NCI-H2107 (cell line): ENCODE data around the gene B4GAT1.

Source experiments
- DNase-seq: peaks from one replicate; lab custom pipeline; 2025; lab: John Stamatoyannopoulos, UW

B4GAT1 gene

DNA sequence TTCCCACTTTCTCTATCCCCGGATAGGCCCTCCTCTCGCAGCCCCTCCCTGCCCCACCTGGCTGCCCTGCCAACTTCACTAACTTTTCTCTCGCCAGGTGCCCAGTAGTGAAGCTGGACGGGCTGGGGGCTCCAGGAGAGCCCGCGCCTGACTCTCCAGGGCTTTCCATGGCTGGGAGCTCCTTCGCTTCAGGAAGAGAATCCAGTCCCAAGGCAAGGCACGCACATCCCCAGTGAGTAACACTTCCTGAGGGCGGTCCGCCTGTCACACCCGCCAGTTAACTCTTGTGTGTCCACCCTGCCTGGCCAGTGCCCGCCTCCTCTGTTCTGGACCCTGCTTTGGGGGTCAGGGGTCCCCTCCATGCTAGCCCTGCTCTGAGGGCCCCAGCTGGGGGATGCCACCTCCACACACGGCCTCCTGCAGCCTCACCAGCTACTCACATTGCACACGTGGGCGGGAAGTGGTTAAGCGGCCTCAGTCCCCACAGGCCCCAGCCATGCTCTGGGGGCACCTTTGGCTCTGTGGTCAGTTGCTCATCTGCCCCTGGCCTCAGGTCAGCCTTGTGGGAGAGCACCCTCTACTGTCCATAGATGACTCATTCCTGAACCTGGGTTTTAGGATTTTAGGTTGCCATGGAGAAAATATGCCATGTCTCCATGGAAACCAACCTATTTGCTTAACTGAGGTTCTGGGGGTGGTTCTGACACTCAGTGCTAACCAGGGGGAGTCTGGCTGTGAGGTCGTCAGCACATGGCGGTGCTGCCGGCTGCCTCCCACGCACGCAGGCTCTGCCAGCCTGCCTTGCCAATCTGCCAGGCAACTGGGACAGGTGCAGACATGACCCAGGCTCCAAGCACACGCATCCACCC lies 11.0 kb downstream of the B4GAT1 start, which contains the start of gene RIN1:
RIN1 (minus strand) TSS at position 201 of the 869 bp plus-strand sequence; CDS start at position 169, 32 bp downstream.
- no peak for DNase-seq

DNA sequence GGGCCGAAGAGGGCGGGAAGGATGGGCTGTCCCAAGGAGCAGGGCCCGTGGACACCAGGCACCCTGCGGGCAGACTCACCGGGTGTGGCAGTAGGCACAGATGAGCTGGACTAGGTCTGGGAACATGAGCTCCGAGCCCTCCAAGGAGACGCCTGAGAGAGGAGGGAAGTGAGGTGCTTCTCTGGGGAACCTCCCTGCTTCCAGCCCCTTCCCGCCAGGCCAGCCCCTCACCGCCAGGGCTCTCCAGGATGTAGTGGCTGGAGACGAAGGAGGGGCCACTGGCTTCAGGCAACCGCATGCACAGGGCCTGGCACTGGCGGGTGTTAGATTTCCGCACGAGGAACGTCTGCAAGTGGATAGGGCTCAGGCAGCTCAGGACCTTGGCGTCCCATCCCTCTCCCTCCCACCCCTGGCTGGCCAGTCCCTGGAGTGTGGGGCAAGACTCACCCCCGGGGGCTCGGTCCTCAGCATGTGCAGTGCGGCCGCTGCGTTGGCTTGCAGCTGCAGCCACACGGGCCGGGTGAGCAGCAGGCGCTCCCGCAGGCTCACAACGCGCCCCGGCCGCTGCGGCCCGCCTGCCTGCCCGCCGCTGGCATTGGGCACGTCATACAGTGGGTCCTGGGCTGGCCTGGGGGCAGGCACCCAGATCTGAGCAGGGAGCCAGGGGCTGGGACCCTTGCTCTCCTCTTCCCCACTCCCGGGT lies 11.7 kb downstream of the B4GAT1 start:
- DNase-seq = no peak

DNA sequence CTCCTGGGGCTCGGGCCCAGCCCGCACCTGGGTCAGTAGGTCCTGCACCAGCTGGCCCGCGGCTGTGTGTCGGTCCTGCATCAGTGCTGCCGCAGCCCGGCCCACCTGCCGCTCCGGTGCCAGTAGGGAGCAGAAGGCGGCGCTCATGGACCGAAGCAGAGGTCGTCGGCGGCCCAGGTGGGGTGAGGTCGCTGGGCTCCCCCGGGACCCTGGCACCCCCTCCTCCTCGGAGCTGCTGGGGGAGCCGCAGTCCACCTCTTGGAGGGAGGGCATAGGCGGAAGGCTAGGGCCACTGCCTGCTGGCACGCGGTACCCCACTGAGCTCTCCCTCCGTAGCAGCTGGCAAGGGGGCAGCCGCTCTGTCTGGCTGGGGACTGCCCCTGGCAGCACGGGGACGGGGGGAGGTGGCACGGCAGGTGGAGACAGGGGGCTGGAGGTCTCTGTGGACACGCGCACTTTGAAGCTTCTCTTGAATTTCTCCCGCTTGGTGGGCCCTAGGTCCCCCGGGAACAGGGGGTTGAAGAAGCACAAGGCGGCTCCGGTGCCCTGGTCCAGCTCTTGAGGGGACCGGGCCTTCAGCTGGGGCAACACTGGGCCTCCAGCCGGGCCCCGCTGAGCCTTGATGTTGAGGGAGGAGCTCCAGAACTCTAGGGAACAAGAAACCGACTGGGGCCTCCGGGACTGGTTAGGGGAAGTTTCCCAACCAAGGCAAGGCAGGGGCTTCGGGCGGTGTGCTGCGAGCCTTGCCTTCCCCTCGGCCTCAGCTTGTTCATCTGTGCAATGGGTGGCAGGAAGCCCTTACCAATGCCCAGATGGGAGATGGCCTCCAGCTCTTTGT lies 12.6 kb downstream of the B4GAT1 start:
- no peak for DNase-seq

DNA sequence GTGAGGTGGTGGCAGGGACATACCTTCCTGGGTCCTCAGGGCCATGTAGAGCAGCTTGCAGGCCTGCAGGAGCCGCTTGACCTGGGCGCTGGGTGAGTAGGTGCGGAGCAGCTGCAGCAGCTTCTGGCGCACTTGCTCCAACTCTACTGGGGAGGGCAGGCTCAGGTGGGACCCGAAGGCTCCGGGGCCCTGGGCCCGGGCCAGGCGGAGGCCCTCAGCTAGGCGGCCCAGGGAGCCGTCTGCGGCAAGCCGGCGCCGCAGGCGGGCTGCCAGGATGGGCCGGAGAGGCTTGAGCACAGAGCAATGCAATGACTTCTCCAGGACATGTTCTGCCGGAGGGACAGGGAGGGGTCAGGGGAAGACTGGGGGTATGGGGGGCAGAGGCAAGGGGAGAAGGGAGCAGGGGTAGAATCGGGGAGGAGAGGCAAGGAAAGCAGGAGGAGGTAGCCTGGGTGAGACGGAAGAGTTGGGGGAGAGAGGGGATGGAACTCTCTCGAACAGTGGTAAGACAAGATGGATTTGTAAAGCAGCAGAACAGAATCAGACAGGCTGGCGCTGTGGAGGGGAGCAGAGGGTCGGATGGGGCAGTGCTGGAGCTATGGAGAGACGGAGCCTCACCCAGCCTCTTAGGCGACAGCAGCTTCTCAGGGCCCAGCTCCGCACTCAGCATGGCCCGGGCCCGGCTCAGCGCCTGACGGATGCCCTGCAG lies 13.4 kb downstream of the B4GAT1 start:
- DNase-seq = no peak

DNA sequence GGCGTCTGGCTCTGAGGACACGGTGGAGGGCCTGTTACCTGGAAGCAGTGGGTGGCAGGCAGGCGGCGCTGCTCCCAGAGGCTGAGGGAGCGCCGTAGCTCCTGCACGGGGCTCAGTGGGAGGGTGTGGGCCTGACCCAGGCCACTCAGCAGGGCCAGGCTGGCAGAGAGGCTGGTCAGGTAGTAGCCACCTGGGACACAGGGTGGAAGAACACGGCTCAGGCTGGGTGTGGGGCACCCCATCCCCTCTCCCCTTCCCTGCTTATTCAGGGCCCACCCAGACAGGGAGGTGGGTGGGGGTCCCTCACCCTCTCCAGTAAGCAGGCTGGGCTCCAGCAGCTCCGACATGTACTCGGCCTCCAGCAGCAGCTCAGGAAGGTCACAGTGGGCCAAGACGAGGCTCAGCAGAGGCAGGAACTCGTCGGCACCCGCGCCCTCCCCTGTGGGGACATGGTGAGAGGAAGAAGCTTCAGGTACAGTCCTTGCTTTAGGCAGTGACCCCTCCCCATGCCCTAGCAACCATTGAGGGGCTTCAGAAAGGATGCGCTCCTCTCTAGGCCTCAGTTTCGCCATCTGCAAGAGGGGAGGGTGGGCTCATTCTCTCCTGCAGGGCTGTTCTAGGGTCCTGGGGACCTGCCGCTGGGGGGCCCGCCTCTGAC lies 14.1 kb downstream of the B4GAT1 start:
- DNase-seq = no peak

DNA sequence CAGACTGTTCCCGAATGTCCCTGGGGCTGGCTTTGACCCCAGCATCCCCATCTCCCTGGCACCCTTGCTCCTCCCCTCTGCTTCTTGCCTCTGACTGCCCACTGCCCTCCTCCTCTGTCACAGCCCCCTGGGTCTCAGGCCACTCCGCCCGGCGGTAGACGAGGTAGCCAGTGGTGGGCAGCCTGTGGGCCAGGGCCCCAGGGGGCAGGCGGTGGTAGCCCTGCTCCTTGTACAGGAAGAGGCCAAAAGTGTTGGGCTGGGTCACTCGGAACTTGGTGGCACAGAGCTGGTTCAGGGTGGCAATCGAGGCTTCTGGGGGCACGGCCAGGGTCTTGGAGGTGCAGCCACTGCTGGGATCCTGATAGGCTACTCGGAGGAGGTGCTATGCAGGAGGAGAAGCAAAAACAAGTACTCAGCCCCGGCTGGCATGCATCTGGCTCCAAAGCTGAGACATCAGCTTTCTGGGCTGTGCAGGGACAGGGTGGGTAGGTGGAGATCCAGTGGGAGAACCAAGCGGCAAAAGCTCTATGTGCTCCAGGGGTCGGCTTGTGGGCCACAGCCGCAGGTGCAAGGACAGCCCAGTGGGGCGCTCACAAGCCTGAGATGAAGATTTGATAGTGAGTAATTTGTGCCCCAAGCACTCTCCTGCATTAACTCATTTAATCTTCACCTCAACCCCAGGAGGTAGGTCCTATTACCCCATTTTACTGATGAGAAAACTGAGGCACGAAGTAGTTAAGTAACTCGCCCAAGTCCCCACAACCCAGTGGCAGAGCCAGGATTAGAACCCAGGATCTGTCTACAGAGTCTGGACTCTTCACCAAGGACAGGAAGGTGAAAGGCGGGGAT lies 14.8 kb downstream of the B4GAT1 start:
- no peak for DNase-seq

DNA sequence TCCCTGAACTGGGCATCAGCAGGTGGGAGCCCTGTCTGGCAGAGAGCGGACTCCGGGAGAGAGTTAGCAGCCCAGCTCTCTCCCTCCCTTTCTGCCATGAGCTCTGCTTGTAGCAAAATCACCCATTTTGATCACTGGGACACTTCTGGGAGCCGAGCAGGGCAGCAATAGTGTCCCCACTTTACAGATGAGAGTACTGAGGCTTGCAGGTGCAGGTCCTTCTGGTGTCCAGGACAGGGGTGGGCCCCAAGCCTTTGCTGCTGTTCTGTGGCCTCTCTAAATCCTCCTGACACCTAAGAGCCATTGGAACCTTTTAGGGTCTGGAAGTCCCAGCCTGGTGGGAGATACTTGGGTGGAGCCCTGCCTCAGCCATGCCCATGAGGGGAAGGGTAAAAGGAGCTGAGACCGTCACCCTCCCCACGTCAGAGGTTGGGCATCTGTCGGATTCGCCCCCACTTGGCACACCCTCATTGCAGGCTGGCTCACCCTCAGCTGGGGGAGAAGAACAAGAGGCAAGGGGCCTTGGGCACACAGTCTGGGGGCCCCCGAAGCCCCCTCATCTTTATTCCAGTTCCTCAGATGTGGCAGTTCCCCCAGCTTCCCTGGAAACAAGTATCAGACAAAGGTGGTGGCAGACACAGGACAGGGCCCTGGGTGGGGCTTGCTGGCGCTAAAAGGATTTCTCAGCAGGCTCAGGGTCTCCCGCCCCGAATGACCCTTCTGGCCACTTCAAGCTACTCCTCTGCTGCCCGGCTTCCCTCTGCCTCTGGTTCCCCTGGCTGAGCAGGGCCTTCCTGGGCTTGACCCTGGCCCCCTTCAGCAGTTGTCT lies 15.7 kb downstream of the B4GAT1 start:
- no peak for DNase-seq

DNA sequence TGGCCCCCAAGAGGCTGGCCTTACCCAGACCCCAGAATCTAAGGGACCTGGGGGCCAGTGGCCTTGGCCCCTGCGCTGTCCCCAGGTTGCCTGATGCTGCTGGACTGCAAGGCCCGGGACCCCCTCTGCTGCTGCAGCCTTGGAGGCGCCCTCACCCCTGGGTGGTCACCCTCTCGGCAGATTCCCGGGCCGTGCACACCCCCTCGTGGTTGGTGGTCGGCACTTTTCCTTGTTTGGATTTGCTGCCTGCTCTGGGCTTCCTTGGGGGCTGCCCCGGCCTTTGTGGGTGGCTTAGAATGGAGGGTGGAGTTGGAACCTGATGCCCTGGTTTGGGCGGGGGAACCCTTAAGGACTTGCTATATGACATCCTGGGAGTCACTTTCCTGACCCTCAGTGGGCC lies 16.5 kb downstream of the B4GAT1 start:
- DNase-seq = no peak

DNA sequence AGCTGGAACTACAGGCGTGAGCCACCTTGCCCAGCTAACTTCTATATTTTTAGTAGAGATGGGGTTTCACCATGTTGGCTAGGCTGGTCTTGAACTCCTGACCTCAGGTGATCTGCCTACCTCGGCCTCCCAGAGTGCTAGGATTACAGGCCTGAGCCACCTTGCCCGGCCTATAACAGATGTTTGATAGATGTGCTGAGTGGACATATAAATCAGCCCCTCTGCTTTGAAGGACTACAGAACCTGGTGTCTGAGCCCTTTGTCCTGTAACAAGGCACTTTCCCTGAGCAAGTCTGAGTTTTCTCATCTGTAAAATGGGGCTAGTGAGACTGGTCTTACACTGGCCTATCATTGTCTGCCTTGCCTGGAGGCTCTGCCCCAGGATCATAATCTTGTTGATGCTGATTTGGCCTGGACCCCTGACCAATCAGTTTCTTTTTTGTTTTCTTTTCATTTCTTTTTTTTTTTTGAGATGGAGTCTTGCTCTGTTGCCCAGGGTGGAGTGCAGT lies 18.2 kb downstream of the B4GAT1 start:
- no peak for DNase-seq

DNA sequence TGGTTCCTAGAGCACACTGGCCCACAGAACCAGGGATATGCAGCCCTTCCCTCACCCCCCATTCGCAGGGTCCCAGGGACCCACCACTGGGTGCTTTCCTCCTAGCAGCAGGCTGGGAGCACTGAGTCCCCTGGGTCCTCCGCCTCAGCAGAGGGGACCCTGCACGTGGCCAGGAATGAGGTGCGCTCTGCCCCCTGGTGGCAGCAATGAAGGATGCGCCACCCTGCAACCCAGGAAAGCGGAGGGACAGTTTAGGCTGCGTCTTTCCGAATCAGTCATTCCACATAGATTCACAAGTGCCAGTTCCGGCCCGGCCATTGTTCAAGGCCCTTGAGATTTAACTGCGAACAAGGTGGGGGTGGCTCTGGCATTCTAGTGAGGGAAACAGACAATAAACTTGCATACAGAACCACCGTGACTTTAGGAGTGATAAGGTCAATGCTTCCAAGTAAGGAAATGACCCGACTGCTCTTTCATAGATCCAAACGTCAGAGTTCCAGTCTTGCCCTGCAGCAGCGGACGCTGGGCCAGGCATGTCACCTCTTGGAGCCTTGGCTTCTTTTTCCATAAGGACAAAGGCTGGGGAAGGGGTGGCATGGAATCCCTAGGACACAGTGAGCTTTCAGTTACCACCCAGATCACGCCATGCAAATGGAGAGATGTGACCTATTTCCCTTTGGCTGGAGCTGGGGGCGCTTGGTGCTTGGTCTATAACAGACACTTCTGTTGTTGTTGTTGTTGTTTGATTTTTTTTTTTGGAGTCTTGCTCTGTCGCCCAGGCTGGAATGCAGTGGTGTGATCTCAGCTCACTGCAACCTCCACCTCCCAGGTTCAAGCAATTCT lies 18.9 kb downstream of the B4GAT1 start:
- DNase-seq = peak; percentile 72

DNA sequence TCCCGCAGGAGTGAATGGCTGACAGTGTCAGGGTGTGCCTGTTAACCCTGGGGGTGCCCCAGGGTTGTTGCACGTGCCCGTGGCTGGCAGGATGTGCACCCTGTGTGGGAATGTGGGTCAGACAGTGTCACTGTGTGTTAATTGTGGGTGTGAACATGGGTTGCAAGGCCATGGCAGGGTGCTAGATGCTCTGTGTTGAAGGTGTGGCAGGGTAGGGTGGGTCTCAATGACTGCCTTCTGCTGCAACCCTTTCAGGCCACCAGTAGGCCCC lies 19.5 kb downstream of the B4GAT1 start:
- DNase-seq = no peak

DNA sequence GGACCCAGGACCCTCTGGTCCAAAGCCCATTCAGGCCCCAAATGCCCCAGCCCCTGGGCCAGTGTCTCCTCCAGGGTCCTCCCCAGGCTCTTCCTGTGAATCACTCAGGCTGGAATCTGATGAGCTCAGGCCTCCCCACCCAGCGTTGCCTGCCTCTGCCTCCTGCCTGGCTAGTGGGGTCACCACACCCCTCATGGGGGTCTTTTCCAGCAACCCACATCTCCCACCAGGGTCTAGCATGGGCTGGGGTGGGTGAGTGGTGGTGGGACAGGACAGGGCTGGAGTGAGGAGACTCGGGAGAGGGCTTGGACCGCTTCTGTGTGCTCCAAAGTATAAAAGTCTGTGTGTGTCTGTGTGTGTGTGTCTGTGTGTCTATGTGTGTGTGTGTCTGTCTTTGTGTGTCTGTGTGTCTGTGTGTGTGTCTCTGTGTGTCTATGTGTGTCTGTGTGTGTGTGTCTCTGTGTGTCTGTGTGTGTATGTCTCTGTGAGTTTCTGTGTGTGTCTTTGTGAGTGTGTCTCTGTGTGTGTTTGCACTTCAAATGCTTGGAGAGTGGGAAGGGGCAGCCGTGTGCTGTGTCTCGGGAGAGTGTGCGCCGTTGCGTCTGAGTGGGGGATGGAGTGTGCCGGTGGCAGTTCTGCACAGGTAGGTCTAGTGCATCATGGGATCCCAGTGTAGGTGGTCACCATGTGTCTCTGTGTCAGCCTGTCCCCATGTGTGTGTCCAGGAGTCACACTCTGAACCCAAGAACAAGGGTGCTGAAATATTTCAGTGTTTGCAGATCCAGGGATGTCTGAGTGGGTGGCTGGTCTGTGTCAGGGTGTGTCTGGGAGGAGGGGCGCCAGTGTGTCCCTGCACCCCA lies 20.0 kb downstream of the B4GAT1 start:
- no peak for DNase-seq

DNA sequence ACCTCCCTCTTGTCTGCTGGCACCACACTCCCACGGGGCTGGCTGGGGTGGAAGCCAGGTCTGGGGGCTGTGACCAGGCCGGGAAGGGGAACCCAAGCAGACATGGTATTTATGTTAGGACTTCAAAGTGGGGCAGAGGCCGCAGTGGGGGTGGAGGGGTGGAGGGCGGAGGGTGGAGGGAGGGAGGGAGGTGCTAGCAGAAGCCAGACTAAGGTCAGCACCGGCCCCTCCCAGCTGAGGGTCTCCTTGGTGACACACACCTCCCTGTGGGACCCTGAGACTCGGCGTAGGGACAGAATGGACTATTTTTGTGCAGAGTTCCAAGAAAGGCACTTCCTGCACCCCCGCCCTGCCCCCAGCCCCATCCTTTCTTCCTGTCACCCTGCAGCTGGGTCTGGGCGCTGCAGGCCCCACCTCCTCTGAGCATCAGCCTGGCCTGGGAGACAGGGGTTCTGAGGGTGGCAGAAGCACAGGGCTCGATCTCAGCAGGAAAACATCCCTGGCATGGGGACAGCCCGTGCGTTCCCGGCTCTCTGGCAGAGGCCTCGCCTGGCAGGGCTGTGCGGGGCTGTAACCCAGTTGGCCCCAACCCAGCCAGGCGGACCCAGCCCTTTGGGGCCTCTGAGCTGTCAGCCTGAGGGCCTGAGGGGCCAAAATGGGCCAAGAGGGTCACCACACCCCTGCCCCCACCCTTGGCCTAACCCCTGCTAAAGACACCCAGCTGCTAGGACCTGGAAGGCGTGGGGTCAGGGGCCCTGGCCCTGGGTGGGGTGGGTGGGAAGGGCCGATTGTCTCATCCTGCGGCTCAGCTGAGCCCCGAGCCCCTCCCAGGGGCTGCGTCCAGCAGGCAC lies 20.9 kb downstream of the B4GAT1 start:
- no peak for DNase-seq

DNA sequence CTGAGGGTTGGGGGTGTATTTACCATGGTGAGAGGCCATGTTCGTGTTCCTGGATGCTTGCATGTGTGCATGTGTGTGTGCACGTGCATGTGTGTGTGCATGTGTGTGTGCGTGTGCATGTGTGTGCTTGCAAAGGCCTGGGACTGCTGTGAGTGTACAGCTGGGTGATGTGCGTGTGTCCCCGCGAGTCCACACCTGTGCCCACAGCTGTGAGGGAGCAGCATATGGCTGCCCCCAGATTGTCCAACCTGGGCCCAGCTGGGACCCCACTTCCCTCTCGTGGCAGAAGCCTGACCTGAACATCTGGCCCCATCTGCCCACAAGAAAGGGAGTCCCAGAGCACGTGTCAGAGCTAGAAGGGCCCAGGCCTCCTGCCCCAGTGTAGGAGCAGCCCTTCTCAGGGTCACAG lies 22.2 kb downstream of the B4GAT1 start:
- no peak for DNase-seq

DNA sequence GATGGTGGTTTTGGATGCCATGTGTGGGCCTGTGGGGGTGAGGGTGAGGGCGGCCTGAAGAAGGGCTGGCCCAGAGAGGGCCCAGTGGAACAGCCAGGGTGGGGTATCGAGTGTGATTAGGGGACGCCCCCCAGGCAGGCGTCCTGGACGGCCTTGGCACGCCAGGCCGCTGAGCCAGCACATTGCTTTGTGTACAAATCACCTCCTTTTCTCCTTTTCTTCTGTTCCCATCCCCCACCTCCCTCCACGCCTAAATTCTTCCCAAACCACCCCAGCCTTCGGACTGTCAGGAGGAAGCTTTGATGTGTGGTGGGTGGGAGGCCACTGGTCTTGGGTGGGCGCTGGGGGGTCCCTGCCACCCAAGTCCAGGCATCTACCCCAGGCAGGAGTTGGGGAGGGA lies 22.8 kb downstream of the B4GAT1 start:
- DNase-seq = no peak

DNA sequence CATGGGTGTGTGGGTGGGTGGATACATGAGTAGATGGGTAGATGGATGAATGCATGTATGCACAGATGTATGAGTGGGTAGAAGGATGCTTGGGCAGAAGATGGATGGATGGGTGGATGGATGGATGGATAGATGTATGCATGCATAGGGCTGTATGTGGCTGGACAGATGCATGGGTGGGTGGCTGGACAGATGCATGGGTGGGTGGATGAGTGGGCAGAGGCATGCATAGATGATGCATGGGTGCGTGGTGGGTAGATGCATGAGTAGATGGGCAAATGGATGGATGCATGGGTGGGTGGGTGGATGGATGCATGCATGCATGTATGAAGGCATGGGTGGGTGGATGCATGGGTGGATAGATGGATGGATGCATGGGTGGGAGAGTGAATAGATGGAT lies 23.7 kb downstream of the B4GAT1 start:
- no peak for DNase-seq
